CD4-positive, alpha-beta T cell (primary cell): ENCODE results near the gene ERI3. TPM values are rescaled to one million over a fixed set of nuclear protein-coding genes. Genes with fewer than 3 reads are reported as not detected.

Source experiments
- ATAC-seq: fragments of 200-7000 bp; cut with Tn5 transposase; one replicate; pipeline ENCODE4 v1.10.0; 2022; ENCODE audit warnings: mild to moderate bottlenecking; ENCODE audit not compliant: poor library complexity
- CTCF ChIA-PET: fragments of 350-600 bp; sonication (Branson Sonifier 250); formaldehyde crosslinking; loops from one replicate; lab custom pipeline; 2021; ENCODE audit warnings: antibody characterized with exemption, inconsistent platforms; lab: Charles Lee
- POLR2A ChIA-PET: fragments of 350-600 bp; sonication (Branson Sonifier 250); formaldehyde crosslinking; loops from one replicate; lab custom pipeline; 2021; ENCODE audit warnings: antibody characterized with exemption, inconsistent platforms; lab: Charles Lee
- DNase-seq, 14 experiments: peaks; one replicate each; pipeline ENCODE4 v3.0.0-alpha.2; 2013 to 2020; ENCODE audit warnings: mixed read lengths in 2 of 14
- H3K27ac ChIP-seq, 2 donors: one replicate each; pipeline versions ENCODE4 v1.5.1 to v1.7.0; 2013; ENCODE audit warnings: low read length in 2 of 2, low read depth in 1 of 2, mild to moderate bottlenecking in 1 of 2
- H3K27me3 ChIP-seq, 2 experiments: 1 replicate in 1 of 2; 2 replicates in 1 of 2; pipeline versions ENCODE4 v1.6.1 to v1.7.0; 2013; ENCODE audit warnings: low read length in 2 of 2, control low read depth in 1 of 2, mild to moderate bottlenecking in 1 of 2, moderate library complexity in 1 of 2; ENCODE audit not compliant: insufficient read depth in 2 of 2, control insufficient read depth in 1 of 2
- H3K36me3 ChIP-seq: one replicate; pipeline ENCODE4 v1.6.1; 2013; ENCODE audit warnings: low read length, control low read depth; ENCODE audit not compliant: insufficient read depth
- H3K4me1 ChIP-seq: one replicate; pipeline ENCODE4 v1.6.1; 2013; ENCODE audit warnings: low read length, control low read depth; ENCODE audit not compliant: insufficient read depth
- H3K4me3 ChIP-seq: one replicate; pipeline ENCODE4 v1.5.1; 2013; ENCODE audit warnings: mild to moderate bottlenecking, low read length, moderate library complexity
- H3K9me3 ChIP-seq, 2 experiments: 1 replicate in 1 of 2; 2 replicates in 1 of 2; pipeline versions ENCODE4 v1.6.1 to v1.7.0; 2013; ENCODE audit warnings: low read length in 2 of 2, mild to moderate bottlenecking in 2 of 2, control low read depth in 1 of 2, moderate library complexity in 1 of 2; ENCODE audit not compliant: control insufficient read depth in 1 of 2, insufficient read depth in 1 of 2
- H3K27ac Mint-ChIP-seq: one replicate; pipeline ENCODE4 v1.8.0; 2020; ENCODE audit warnings: mixed read lengths
- H3K27me3 Mint-ChIP-seq: one replicate; pipeline ENCODE4 v1.8.0; 2021; ENCODE audit warnings: mixed read lengths
- H3K36me3 Mint-ChIP-seq: one replicate; pipeline ENCODE4 v1.8.0; 2021; ENCODE audit warnings: low read depth, mixed read lengths
- H3K4me1 Mint-ChIP-seq: one replicate; pipeline ENCODE4 v1.8.0; 2021; ENCODE audit warnings: low read depth, mixed read lengths
- H3K4me3 Mint-ChIP-seq: one replicate; pipeline ENCODE4 v1.8.0; 2020; ENCODE audit warnings: mild to moderate bottlenecking, mixed read lengths
- H3K9me3 Mint-ChIP-seq: one replicate; pipeline ENCODE4 v1.8.0; 2020; ENCODE audit warnings: mixed read lengths
- intact Hi-C, 2 experiments: fragments of 100-400 bp; cut with DNase I in 1 of 2; cut with micrococcal nuclease in 1 of 2; formaldehyde crosslinking; loops; one replicate each; pipeline versions ENCODE4 v1.15.1 to v1.9.0; 2023 to 2025; cut with DNase I, micrococcal nuclease
- total RNA-seq, 174 experiments: library from RNA in 2 of 174; stranded (reverse) in 2 of 174; gene quantifications; one replicate each; pipeline ENCODE4 v1.2.3 and lab custom pipeline; 2021 to 2026
- TF ChIP-seq, protein P1 (sequence below): fragments of 200-600 bp; IDR thresholded peaks from one replicate; pipeline ENCODE4 v1.8.0; 2022; ENCODE audit warnings: antibody characterized with exemption, mild to moderate bottlenecking

Gene ERI3
- total RNA-seq, 2 experiments from 2014 or later, result 19.7 to 20.7 TPM

DNA sequence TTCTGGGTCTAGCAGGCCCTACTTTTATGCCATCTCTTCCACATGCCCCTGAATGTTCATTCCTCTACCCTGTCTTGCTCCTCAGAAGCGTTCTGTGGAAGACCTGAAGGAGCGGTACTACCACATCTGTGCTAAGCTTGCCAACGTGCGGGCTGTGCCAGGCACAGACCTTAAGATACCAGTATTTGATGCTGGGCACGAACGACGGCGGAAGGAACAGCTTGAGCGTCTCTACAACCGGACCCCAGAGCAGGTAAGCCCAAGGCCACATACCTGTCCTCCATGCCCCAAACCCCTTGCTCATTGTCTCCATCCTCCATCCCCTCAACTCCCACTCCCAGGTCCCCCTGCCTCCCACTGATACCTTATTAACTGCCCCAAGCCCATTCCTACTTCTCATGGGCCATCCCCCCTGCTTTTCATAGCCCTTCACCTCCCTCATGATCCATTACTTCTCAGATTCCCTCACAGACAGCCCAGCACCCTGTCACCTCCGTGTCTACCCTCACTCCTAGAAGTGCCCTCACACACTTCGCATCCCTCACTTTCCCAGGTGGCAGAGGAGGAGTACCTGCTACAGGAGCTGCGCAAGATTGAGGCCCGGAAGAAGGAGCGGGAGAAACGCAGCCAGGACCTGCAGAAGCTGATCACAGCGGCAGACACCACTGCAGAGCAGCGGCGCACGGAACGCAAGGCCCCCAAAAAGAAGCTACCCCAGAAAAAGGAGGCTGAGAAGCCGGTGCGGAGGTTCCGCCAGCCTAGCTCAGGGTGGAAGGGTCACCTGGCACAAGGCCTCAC lies 136.4 kb downstream of the ERI3 start:
- H3K4me3 ChIP-seq, result no peak overlapping the region
- H3K9me3 ChIP-seq, result no peaks in the 10 kb centered on the region
- H3K27me3 ChIP-seq, result no peaks in the 10 kb centered on the region
- Mint-ChIP-seq H3K4me3 (no peak overlapping the region), H3K27me3 (no peaks in the 10 kb centered on the region), H3K27ac (no peak overlapping the region), H3K4me1 (peaks cover 45% of the 10 kb centered on the region), H3K36me3 (peaks cover 68% of the 10 kb centered on the region), H3K9me3 (no peaks in the 10 kb centered on the region)
- intact Hi-C loops, result loop anchor here in 1 of 2 experiments (5.0 to 10.0 kb wide), 2 partner anchors 379 to 606 kb away; no protein-coding TSS in a partner anchor
- H3K27ac ChIP-seq, result no peak overlapping the region
- H3K36me3 ChIP-seq, result peaks cover 54% of the 10 kb centered on the region
- peaks cover 25% of the 10 kb centered on the region for H3K4me1 ChIP-seq
- no peak for DNase-seq
- TF ChIP-seq, protein P1, sequence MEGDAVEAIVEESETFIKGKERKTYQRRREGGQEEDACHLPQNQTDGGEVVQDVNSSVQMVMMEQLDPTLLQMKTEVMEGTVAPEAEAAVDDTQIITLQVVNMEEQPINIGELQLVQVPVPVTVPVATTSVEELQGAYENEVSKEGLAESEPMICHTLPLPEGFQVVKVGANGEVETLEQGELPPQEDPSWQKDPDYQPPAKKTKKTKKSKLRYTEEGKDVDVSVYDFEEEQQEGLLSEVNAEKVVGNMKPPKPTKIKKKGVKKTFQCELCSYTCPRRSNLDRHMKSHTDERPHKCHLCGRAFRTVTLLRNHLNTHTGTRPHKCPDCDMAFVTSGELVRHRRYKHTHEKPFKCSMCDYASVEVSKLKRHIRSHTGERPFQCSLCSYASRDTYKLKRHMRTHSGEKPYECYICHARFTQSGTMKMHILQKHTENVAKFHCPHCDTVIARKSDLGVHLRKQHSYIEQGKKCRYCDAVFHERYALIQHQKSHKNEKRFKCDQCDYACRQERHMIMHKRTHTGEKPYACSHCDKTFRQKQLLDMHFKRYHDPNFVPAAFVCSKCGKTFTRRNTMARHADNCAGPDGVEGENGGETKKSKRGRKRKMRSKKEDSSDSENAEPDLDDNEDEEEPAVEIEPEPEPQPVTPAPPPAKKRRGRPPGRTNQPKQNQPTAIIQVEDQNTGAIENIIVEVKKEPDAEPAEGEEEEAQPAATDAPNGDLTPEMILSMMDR, result no peak
- ChIA-PET CTCF (interaction anchor here (1.1 kb wide), 1 partner anchor 99 kb away, joined by 3 read pairs; no protein-coding TSS in a partner anchor), POLR2A (no interaction called here)
- ATAC-seq, result no peak

DNA sequence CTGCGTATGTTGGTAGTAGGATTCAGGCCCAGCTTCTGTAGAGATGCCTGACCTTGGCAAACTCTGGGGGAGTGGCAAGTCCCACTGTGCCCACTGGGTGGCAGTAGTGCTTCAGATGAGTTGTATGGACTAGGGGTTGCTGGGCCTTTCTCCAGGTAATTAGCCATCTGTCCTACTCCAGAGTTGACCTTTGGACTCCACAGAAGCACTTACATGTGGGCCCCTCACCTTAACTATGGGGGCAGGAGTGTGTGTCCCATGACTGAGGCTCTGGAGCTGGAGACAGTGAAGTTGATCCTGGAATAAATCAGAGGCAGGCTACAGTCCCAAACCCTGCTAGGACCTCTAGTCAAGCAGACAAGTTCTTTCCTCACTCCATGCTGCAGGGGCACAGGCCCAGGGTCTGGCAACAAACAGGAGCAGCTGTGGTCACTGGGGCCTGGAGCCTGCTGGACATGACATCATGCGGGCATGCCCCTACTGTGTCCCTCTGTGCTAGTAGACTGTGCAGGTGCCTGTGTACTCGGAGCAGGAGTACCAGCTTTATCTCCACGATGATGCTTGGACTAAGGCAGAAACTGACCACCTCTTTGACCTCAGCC lies 137.1 kb downstream of the ERI3 start:
- Histone ChIP-seq H3K36me3 (peaks cover 54% of the 10 kb centered on the region), H3K4me1 (peaks cover 23% of the 10 kb centered on the region), H3K27ac (no peak overlapping the region), H3K9me3 (no peaks in the 10 kb centered on the region), H3K27me3 (no peaks in the 10 kb centered on the region), H3K4me3 (no peak overlapping the region)
- ChIA-PET CTCF (interaction anchor here (0.6 to 1.1 kb wide), 9 partner anchors 15 to 435 kb away, joined by 3 to 9 read pairs (median 3); no protein-coding TSS in a partner anchor), POLR2A (interaction anchor here (0.6 kb wide), 1 partner anchor 44 kb away, joined by 5 read pairs; no protein-coding TSS in a partner anchor)
- TF ChIP-seq, protein P1, result peak; percentile 71
- Mint-ChIP-seq H3K4me3 (peak overlapping the region; percentile 65), H3K4me1 (peaks cover 45% of the 10 kb centered on the region), H3K9me3 (no peaks in the 10 kb centered on the region), H3K27ac (peak overlapping the region; percentile 25), H3K27me3 (no peaks in the 10 kb centered on the region), H3K36me3 (peaks cover 76% of the 10 kb centered on the region)
- ATAC-seq (peak; percentile 52), DNase-seq (peak; percentile 56 to 80 (median 66))
- intact Hi-C loops, result loop anchor here (1.0 to 10.0 kb wide), 6 partner anchors 100 to 607 kb away; no protein-coding TSS in a partner anchor

DNA sequence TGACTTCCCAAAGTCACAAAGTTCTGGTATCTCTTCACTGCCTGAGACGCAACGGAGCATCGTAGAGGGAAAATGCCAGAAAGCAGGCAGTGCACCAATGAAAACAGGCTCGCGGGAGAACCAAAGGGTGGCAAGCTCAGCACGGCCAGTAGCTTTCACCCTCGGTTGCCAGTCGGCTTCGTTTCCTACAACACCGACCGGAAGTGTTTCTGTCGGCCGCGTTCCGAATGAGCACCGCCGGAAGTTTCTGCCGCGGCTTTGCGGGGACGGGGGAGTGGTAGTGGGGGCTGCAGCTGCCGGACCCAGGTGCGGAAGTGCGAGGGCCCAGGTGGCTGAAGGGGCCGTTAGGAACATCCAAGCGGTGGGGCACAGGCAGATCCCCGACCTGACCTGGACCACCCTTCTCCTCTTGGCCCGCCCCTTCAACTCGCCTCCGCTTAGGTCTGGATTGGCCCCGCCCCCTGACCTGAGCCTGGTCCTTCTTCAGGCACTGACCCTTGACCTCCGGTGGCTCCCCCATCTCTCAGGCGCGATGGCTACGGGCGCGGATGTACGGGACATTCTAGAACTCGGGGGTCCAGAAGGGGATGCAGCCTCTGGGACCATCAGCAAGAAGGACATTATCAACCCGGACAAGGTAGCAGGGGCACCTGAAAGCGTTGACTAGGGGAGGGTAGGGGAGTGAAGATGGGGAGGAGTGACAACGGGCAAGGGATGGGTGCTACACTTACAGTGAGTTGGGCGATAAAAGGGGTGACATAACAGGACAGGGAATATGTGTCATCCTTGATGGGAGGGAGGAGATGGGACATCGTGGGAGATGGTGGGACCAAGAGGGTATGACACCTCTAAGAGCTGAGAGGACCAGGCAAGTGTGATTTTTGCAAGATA lies 141.6 kb downstream of the ERI3 start, which contains the start of gene DMAP1:
TSS of gene DMAP1 (plus strand) at position 250 of the 891 bp plus-strand sequence. CDS start at position 533, 283 bp downstream.
- intact Hi-C loops, result loop anchor here in 1 of 2 experiments (2.0 to 10.0 kb wide), 6 partner anchors 139 to 1041 kb away; partner anchors contain the start of genes CFAP57, EBNA1BP2, IPO13 and SLC6A9
- ChIA-PET POLR2A (interaction anchor here (0.9 to 2.4 kb wide), 9 partner anchors 11 to 838 kb away, joined by 3 to 11 read pairs (median 3); partner anchors contain the start of genes DPH2 and PLK3), CTCF (interaction anchor here (1.1 kb wide), 1 partner anchor 517 kb away, joined by 3 read pairs; no protein-coding TSS in a partner anchor)
- Histone ChIP-seq H3K27me3 (no peaks in the 10 kb centered on the region), H3K27ac (peak within 1 kb of the TSS; percentile 64 to 75), H3K4me1 (peaks cover 29% of the 10 kb centered on the region), H3K36me3 (peaks cover 25% of the 10 kb centered on the region), H3K4me3 (peak within 1 kb of the TSS; percentile 92), H3K9me3 (no peaks in the 10 kb centered on the region)
- peaks cover 47% of the 10 kb centered on the region for H3K4me1 Mint-ChIP-seq
- peak within 1 kb of the TSS; percentile 98 for H3K4me3 Mint-ChIP-seq
- peak within 1 kb of the TSS; percentile 93 for H3K27ac Mint-ChIP-seq
- DNase-seq, result peak; percentile 77 to 92 (median 82)
- H3K9me3 Mint-ChIP-seq, result no peaks in the 10 kb centered on the region
- TF ChIP-seq, protein P1, result no peak
- H3K27me3 Mint-ChIP-seq, result no peaks in the 10 kb centered on the region
- peak; percentile 89 for ATAC-seq
- H3K36me3 Mint-ChIP-seq, result peaks cover 49% of the 10 kb centered on the region
